ENCODE results near the gene KATNB1. TPM values are rescaled to one million over a fixed set of nuclear protein-coding genes. Genes with fewer than 3 reads are reported as not detected.

KATNB1 gene
- total RNA-seq, 1 donor, result 23.7 TPM

DNA sequence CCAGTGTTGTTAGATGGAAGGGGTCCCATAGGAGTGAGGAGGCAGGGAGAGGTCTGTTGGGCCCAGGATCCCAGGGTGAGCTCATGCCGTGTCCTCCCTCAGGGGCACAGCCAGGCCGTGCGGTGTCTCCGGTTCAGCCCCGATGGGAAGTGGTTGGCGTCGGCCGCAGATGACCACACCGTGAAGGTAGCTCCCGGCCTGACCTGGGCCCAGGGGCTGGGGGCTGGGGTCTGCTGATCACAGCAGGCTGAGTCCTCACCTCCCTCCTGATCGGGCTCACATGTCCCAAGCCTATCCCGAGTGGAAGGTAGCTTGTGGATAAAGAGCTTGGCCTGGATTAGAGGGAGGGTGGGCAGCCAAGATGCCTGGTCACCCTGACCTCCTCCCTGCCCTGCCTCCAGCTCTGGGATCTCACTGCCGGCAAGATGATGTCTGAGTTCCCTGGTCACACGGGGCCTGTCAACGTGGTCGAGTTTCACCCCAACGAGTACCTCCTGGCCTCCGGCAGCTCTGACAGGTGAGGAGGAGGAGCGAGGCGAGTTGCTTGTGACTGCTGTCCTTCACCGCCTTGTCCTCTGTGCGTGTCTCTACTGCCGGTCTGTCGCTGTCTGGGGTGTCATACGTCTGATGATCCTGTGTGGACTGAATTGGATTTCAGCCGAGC, 16.1 kb downstream of the KATNB1 start:
- TF ChIP-seq, protein P1, sequence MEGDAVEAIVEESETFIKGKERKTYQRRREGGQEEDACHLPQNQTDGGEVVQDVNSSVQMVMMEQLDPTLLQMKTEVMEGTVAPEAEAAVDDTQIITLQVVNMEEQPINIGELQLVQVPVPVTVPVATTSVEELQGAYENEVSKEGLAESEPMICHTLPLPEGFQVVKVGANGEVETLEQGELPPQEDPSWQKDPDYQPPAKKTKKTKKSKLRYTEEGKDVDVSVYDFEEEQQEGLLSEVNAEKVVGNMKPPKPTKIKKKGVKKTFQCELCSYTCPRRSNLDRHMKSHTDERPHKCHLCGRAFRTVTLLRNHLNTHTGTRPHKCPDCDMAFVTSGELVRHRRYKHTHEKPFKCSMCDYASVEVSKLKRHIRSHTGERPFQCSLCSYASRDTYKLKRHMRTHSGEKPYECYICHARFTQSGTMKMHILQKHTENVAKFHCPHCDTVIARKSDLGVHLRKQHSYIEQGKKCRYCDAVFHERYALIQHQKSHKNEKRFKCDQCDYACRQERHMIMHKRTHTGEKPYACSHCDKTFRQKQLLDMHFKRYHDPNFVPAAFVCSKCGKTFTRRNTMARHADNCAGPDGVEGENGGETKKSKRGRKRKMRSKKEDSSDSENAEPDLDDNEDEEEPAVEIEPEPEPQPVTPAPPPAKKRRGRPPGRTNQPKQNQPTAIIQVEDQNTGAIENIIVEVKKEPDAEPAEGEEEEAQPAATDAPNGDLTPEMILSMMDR (IDR thresholded peaks at IDR 0.05; ENCODE audit: insufficient read depth, low read length), result no peak
- DNase-seq (ENCODE audit: low read depth), result no peak
- H3K4me3 ChIP-seq (ENCODE audit: low read depth, low read length), result no peak overlapping the region

DNA sequence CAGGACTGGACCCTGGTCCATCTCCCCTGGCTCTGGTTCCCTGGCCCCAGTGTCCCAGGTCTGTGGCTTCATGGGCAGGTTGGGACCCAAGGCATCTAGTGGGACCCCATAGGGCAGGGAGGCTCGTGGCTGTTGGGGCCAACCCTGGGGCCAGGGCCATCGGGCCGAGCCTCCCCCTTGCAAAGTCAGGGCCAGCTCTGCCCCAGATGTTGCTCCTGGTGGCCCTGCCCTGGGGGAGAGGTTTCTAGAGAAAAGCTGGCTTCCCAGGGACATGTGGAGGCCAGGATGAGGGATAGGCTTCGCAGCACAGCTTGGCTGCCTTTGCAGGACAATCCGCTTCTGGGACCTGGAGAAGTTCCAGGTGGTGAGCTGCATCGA, 16.6 kb downstream of the KATNB1 start:
- DNase-seq (ENCODE audit: low read depth), result no peak
- H3K4me3 ChIP-seq (ENCODE audit: low read depth, low read length), result no peak overlapping the region
- TF ChIP-seq, protein P1 (IDR thresholded peaks at IDR 0.05; ENCODE audit: insufficient read depth, low read length), result no peak

DNA sequence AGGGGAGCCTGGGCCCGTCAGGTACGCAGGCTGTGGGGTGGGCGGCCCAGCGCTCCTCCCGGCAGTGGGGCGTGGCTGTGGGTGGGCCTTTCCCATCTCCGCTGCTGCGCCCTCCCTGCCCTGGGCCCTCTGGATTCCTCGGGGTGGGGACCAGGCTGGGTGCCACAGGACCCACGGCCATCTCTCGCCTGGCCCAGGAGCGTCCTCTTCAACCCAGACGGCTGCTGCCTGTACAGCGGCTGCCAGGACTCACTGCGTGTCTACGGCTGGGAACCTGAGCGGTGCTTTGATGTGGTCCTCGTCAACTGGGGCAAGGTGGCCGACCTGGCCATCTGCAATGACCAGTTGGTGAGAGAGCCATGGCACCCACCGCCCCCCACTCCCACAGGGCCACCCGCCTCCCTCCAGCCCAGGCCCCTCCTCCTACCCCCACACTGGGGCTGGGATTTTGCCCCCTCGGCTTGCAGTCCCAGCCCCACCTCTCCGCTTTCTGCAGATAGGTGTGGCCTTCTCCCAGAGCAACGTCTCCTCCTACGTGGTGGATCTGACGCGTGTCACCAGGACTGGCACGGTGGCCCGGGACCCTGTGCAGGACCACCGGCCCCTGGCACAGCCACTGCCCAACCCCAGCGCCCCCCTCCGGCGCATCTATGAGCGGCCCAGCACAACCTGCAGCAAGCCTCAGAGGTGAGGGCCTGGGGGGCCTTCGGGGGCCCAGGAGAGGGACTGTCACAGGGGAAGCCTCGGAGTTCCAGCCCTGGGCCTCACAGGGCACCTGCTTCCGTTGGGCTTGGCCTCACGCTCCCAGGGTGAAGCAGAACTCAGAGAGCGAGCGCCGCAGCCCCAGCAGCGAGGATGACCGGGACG, 17.2 kb downstream of the KATNB1 start:
- no peak overlapping the region for H3K4me3 ChIP-seq (ENCODE audit: low read depth, low read length)
- DNase-seq (ENCODE audit: low read depth), result no peak
- TF ChIP-seq, protein P1 (IDR thresholded peaks at IDR 0.05; ENCODE audit: insufficient read depth, low read length), result no peak

DNA sequence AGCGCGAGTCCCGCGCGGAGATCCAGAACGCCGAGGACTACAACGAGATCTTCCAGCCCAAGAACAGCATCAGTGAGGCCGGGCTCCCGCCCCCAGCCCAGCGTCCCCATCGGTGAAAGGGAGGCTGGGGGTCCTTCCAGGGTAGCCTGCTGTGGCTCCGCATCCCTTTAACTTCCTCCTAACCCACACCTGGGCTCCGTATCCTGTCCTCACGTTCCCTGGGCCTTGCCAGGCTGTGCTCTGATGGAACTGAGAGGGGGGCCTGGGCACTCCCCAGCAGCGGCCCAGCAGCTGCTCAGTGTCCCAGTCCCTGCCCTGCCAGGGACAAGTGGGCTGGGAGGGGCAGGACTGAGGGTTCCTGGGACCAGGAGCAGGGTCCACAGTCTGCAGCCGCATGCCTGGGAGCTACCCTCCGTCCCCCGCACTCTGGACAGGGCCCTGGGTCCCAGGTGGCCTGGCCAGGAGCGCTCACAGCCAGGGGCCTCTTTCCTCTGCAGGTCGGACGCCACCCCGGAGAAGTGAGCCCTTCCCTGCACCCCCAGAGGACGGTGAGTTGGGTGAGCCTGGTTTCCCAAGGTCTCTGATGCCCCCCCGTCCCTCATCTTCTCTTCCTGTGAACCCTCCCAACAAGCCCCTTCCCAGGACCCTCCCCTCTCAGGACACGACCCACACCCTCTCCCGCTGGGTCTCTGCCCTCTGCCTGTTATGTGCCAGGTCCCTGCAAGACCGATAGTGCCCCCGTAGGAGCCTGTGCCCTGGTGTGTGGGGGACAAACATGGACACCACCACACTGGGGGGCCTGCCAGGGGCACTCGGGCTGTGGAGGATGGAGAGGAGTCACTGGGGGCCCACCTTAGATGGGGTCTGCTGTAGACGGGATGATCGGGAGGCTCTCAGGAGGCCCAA, 18.1 kb downstream of the KATNB1 start:
- TF ChIP-seq, protein P1 (IDR thresholded peaks at IDR 0.05; ENCODE audit: insufficient read depth, low read length), result no peak
- DNase-seq (ENCODE audit: low read depth), result no peak
- no peak overlapping the region for H3K4me3 ChIP-seq (ENCODE audit: low read depth, low read length)

DNA sequence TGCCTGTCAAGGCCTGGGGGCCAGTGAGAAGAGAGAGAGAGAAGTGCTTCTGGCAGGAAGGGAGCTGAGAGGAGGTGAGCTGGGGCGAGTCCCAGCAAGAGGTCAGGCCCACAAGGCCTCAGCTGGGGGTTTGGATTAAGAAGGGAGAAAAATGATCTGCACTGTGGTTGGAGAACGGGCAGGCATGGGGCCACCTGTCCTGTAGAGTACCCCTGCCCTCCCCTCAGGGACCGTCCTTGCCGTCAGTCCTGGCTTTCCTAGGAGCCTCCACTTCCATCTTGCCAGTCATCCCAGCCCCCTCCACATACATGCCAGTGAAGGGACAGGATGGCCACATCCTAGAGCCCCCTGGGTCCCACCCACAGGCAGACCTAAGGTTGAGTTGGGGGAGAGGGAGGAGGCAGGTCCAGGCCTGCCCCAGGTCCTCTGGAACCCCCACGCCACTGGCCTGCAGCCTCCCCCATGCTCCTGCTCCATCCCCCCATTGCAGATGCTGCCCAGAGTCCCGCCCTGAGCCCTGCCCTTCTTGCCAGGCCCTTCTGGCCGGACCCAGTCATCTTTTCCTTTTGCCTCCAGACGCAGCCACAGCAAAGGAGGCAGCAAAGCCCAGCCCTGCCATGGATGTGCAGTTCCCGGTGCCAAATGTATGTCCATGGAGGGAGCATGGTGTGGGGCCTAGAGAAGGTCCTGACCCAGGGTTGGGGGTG, 18.9 kb downstream of the KATNB1 start:
- H3K4me3 ChIP-seq (ENCODE audit: low read depth, low read length), result no peak overlapping the region
- TF ChIP-seq, protein P1 (IDR thresholded peaks at IDR 0.05; ENCODE audit: insufficient read depth, low read length), result no peak
- no peak for DNase-seq (ENCODE audit: low read depth)
